GM12873 (cell line): ENCODE data around the gene CREB3.

ENCODE experiments used
- TF ChIP-seq, protein P1 (sequence below): IDR thresholded peaks from 2 replicates; pipeline ENCODE4 v1.5.1; 2012; ENCODE audit warnings: low read depth, mild to moderate bottlenecking, moderate library complexity, low read length, control low read depth; ENCODE audit not compliant: insufficient read depth; ENCODE audit errors: missing control alignments

Gene CREB3

GRCh38 chr9:35732185-35732799 lies at the start of gene CREB3, which contains the start of gene TLN1:
TSS of gene CREB3 (plus strand) at chr9:35732666. CDS start at chr9:35732773, 107 bp downstream.
TSS of gene TLN1 (minus strand) at chr9:35732195. CDS start at chr9:35725694, 6,501 bp downstream.
- TF ChIP-seq, protein P1, sequence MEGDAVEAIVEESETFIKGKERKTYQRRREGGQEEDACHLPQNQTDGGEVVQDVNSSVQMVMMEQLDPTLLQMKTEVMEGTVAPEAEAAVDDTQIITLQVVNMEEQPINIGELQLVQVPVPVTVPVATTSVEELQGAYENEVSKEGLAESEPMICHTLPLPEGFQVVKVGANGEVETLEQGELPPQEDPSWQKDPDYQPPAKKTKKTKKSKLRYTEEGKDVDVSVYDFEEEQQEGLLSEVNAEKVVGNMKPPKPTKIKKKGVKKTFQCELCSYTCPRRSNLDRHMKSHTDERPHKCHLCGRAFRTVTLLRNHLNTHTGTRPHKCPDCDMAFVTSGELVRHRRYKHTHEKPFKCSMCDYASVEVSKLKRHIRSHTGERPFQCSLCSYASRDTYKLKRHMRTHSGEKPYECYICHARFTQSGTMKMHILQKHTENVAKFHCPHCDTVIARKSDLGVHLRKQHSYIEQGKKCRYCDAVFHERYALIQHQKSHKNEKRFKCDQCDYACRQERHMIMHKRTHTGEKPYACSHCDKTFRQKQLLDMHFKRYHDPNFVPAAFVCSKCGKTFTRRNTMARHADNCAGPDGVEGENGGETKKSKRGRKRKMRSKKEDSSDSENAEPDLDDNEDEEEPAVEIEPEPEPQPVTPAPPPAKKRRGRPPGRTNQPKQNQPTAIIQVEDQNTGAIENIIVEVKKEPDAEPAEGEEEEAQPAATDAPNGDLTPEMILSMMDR: no peak

DNA sequence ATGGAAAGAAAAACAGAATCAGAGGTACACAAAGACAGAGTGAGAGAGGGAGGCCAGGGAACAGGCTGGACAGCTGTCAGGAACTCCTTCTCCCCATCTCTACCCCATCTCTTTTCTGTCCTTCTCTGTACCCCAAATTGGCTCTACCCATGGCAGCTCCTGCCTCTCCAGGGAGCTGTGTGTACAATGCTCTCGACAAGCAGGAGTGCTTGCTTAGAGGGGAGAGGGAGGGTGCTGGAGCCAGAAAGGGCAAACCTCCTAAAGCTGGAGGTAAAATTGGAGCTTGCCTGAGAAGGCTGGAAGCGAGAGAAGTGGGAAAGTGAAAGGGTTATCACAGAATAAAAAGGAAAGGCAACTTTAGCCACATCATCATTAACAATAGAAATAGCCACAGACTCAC lies 49.1 kb upstream of the CREB3 start:
- TF ChIP-seq, protein P1: no peak

DNA sequence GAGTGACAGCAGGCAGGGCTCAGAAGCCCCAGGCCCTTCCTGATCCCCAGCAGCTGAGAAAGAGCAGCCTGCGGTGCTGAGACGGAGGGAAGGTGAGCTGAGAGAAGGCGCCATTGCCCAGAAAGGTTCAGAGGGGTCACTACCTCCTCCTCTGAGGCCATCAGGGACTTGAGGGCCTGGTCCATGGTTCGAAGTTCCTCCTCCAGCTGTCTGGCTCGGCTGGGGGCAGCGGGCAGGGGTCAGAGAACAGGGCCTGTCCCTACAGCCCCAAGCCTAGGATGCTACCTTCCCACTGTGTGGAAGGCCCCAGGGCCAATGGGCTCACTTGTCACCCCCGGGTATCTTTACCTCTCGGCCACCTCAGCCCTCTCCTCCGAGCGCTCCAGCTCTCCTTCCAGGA lies 47.5 kb upstream of the CREB3 start:
- TF ChIP-seq, protein P1: no peak

DNA sequence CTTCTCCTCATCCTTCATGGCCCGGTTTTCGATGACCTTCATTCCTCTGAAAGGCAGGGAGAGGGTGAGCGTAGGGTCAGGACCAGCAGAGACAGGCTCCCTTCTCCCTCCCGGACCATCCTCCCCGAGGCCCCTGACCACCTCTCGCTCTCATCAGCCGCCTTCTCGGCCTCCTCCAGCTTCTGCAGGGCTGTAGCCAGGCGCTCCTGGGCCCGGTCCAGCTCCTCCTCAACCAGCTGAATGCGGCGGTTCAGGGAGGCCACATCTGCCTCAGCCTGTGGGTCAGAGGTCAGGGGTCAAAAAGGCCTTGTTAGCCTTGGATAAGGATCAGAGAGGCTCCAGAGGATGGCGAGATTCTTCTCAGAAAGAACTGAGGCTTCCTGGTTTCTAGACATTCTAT lies 47.0 kb upstream of the CREB3 start:
- TF ChIP-seq, protein P1: no peak

DNA sequence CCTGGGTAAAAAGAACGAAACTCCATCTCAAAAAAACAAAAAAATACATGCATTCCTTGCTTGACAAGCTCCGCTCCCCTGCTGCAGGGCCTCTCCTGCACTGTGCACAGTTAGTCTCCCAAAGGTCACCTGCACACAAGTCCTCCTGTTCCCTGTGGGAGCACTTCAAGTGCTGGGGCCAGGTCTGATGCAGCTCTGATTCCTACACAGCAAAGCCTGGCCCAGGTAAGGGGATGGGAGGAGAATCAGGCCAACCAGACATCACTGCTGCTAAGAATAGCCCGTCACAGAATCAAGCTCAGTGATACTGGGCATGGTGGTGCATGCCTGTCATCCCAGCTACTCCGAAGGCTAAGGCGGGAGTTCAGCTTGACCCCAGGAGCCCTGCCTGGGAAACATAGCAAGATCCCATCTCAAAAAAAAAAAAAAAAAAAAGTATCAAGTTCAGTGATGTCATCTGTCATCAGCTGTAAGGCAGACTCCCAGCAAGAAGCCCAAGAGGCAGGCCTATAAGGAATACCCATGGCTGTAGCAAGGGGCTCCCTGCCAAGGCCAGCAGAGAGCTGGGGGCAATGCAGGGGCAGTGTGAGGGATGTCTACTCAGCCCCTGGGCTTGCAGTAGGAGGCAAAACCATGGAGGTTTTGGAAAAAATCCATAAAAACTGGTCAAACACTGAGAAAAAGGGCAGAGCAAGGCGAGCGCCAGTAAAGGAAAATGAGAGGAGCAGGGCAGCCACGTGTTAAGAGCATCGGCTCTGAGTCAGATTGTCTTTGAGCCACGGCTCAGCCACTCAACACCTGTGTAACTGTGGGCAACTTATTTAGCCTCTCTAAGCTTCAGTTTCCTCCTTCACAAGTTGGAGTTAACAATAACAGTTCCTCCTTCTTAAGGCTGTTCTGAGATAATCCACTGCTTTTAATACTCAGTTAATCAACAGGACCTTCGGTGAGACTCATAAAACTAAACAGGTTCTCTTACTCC lies 46.0 kb upstream of the CREB3 start:
- TF ChIP-seq, protein P1: no peak

- TF ChIP-seq, protein P1: no peak
These were observed 45.2 kb upstream of the CREB3 start for GRCh38 chr9:35687306-35687705.

DNA sequence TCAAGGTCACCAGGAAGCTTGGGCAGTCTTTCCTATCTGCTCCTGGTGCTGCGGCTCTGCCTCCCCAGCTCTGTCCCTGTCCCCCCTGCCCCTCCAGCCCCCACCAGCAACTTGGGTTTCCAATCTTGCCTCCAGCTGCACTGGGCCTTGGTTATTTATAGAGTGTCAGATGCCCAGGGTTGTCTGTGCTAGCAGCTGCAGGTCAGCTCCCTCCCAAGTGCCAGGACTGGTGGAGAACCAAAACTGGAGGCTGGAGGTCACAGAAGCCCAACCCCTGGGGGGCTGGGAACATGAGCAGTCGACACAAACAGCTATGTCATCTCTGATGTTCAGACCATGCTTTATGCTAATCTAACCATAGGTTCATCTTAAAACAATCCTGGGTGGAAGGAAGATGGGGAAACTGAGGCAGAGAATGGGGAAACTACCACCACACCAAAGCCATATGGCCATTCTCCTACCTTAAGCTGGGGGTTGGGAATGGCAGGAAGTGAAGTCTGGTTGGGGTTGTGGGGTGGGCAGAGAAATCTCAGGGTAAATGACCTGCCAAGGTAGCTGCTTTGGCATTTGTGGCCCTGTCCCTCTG lies 44.4 kb upstream of the CREB3 start:
- TF ChIP-seq, protein P1: no peak
